DOHH2 (cell line): ENCODE measurements around the gene FNDC3B.

Experiments
- H3F3A ChIP-seq: fragments of 200-600 bp; sonication (generic), shearing (Covaris generic); 2 replicates; pipeline ENCODE4 v1.6.0; 2016; ENCODE audit warnings: antibody characterized with exemption, mild to moderate bottlenecking; ENCODE audit not compliant: control insufficient read depth, insufficient read depth
- H3K27ac ChIP-seq: fragments of 200-600 bp; sonication (generic); 2 replicates; pipeline ENCODE4 v1.5.1; 2014; ENCODE audit warnings: low read depth, mild to moderate bottlenecking, low read length, moderate library complexity
- H3K27me3 ChIP-seq: fragments of 200-600 bp; sonication (generic); 2 replicates; pipeline ENCODE4 v1.6.1; 2014; ENCODE audit warnings: mild to moderate bottlenecking, low read length, mixed read lengths; ENCODE audit not compliant: control insufficient read depth
- H3K36me3 ChIP-seq: fragments of 200-600 bp; sonication (generic); 2 replicates; pipeline ENCODE4 v1.6.1; 2014; ENCODE audit warnings: mild to moderate bottlenecking, low read length, moderate library complexity, mixed read lengths; ENCODE audit not compliant: control insufficient read depth
- H3K4me1 ChIP-seq: fragments of 200-600 bp; sonication (generic); 2 replicates; pipeline ENCODE4 v1.6.1; 2014; ENCODE audit warnings: mild to moderate bottlenecking, low read length, mixed read lengths; ENCODE audit not compliant: control insufficient read depth
- H3K4me2 ChIP-seq: fragments of 200-600 bp; sonication (generic); 2 replicates; pipeline ENCODE4 v1.6.0; 2014; ENCODE audit warnings: mild to moderate bottlenecking, low read length, moderate library complexity
- H3K4me3 ChIP-seq: fragments of 200-600 bp; sonication (generic); 2 replicates; pipeline ENCODE4 v1.5.1; 2014; ENCODE audit warnings: mild to moderate bottlenecking, low read length, mixed read lengths
- H3K79me2 ChIP-seq: fragments of 200-600 bp; sonication (generic); 2 replicates; pipeline ENCODE4 v1.6.1; 2014; ENCODE audit warnings: mild to moderate bottlenecking, low read length, mixed read lengths; ENCODE audit not compliant: control insufficient read depth
- H3K9me2 ChIP-seq: fragments of 200-600 bp; sonication (generic); replicated peaks from 2 replicates; pipeline ENCODE4 v1.6.1; 2014; ENCODE audit warnings: mild to moderate bottlenecking, low read length, mixed read lengths; ENCODE audit not compliant: control insufficient read depth
- H3K9me3 ChIP-seq: fragments of 200-600 bp; sonication (generic); 2 replicates; pipeline ENCODE4 v1.6.1; 2014; ENCODE audit warnings: antibody characterized with exemption, low read length, mixed read lengths; ENCODE audit not compliant: control insufficient read depth, insufficient read depth
- H4K20me1 ChIP-seq: fragments of 200-600 bp; sonication (generic); 2 replicates; pipeline ENCODE4 v1.6.0; 2014; ENCODE audit warnings: low read depth, mild to moderate bottlenecking, antibody characterized with exemption, low read length, moderate library complexity; ENCODE audit not compliant: control insufficient read depth, insufficient read depth
- EZH2phosphoT487 ChIP-seq: fragments of 200-600 bp; sonication (generic); IDR thresholded peaks from 2 replicates; pipeline ENCODE4 v1.6.1; 2017; ENCODE audit warnings: borderline replicate concordance, mild to moderate bottlenecking, antibody characterized with exemption, low read length, moderate library complexity, mixed read lengths
- TF ChIP-seq, protein P1 (sequence below): fragments of 200-600 bp; sonication (generic); IDR thresholded peaks from one replicate; pipeline ENCODE4 v1.5.1; 2014; ENCODE audit warnings: antibody characterized with exemption, mild to moderate bottlenecking, low read depth, low read length; ENCODE audit not compliant: poor library complexity, severe bottlenecking

The FNDC3B gene

GRCh38 chr3:172057059-172057458, 17.7 kb downstream of the FNDC3B start:
- Histone ChIP-seq H3K9me2 (no peaks in the 10 kb centered on the region), H3K9me3 (no peaks in the 10 kb centered on the region), H3K4me3 (no peak overlapping the region), H3F3A (no peaks in the 10 kb centered on the region), H3K27me3 (no peaks in the 10 kb centered on the region), H4K20me1 (no peaks in the 10 kb centered on the region), H3K79me2 (peaks cover 5% of the 10 kb centered on the region), H3K4me2 (no peak overlapping the region), H3K27ac (no peak overlapping the region), H3K4me1 (peaks cover 41% of the 10 kb centered on the region), H3K36me3 (no peaks in the 10 kb centered on the region)
- TF ChIP-seq, protein P1, sequence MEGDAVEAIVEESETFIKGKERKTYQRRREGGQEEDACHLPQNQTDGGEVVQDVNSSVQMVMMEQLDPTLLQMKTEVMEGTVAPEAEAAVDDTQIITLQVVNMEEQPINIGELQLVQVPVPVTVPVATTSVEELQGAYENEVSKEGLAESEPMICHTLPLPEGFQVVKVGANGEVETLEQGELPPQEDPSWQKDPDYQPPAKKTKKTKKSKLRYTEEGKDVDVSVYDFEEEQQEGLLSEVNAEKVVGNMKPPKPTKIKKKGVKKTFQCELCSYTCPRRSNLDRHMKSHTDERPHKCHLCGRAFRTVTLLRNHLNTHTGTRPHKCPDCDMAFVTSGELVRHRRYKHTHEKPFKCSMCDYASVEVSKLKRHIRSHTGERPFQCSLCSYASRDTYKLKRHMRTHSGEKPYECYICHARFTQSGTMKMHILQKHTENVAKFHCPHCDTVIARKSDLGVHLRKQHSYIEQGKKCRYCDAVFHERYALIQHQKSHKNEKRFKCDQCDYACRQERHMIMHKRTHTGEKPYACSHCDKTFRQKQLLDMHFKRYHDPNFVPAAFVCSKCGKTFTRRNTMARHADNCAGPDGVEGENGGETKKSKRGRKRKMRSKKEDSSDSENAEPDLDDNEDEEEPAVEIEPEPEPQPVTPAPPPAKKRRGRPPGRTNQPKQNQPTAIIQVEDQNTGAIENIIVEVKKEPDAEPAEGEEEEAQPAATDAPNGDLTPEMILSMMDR = no peak
- TF ChIP-seq EZH2phosphoT487 = no peak

GRCh38 chr3:172057624-172058327, 18.4 kb downstream of the FNDC3B start:
- TF ChIP-seq, protein P1 = no peak
- no peak for TF ChIP-seq EZH2phosphoT487
- Histone ChIP-seq H3K36me3 (no peaks in the 10 kb centered on the region), H3K4me1 (peaks cover 48% of the 10 kb centered on the region), H4K20me1 (no peaks in the 10 kb centered on the region), H3K27me3 (no peaks in the 10 kb centered on the region), H3K9me2 (no peaks in the 10 kb centered on the region), H3F3A (no peaks in the 10 kb centered on the region), H3K27ac (no peak overlapping the region), H3K9me3 (no peaks in the 10 kb centered on the region), H3K4me2 (no peak overlapping the region), H3K4me3 (no peak overlapping the region), H3K79me2 (peaks cover 10% of the 10 kb centered on the region)

DNA sequence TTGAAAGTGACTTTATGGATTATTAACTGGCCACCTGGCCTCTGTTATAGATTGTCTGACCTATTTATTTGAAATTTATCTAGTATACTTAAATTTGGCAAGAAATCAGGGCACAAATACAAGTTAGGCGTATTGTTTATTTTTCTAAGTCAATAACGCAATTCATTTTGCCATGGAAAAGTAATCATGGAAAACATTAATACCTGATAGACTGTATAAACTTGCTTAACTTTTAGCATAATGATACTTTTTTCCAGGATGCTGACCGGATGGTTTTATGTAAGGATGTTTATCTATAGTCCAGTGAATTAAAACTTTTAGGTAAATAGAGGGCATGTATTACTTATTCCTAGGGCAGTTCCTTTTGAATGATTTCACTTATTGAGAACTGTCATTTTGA, 20.2 kb downstream of the FNDC3B start:
- Histone ChIP-seq H3K36me3 (no peaks in the 10 kb centered on the region), H3K27me3 (no peaks in the 10 kb centered on the region), H3K4me3 (no peak overlapping the region), H3K9me2 (no peaks in the 10 kb centered on the region), H3K27ac (no peak overlapping the region), H4K20me1 (no peaks in the 10 kb centered on the region), H3F3A (no peaks in the 10 kb centered on the region), H3K79me2 (peaks cover 17% of the 10 kb centered on the region), H3K9me3 (no peaks in the 10 kb centered on the region), H3K4me2 (no peak overlapping the region), H3K4me1 (peaks cover 45% of the 10 kb centered on the region)
- TF ChIP-seq, protein P1 = no peak
- no peak for TF ChIP-seq EZH2phosphoT487
